HG03045 (cell line): Measurements from ENCODE around the gene KCNQ1OT1.

Experiments used
- ATAC-seq: cut with Tn5 transposase; IDR thresholded peaks from one replicate; pipeline ENCODE4 v1.9.1; 2021; ENCODE audit warnings: mild to moderate bottlenecking, moderate library complexity; ENCODE audit not compliant: unreplicated experiment

KCNQ1OT1 gene

GRCh38 chr11:2561696-2562581 lies 137.9 kb downstream of the KCNQ1OT1 start:
- ATAC-seq, result no peak

DNA sequence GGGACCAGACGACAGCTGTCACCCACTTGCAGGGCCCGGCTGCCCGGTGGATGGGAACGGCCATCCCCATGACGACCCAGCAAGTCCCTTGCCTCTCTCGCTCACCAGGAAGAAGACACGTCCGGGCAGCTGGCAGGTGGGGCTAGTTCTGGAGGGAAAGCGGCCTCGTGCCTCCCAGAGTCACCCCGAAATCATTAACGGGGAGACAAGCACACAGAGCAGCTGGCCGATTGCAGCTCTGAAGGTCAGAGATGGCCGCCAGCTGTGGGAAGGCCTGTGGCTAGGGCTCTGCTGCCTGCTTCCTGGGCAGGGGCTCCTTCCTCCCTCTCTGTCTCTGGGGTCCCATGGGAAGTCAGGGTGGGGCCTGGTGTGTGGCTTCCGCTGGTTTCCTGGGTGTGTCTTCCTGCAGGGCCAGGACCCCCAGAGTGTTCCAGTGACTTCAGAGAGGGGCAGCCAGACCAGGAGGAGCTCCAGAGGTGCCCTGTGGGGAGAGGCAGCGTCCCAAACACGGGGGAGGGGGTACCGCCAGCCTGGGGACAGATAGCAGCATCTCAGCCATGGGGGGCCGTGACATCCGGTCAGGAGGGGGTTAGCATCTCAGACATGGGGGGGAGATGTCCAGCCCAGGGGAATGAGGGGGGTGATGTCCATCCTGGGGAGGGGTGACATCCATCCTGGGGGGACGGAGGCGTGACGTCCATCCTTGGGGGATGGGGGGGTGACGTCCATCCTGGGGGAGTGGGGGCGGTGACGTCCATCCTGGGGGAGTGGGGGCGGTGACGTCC lies 140.1 kb downstream of the KCNQ1OT1 start:
- no peak for ATAC-seq

- ATAC-seq, result no peak
Measured at GRCh38 chr11:2558861-2559526, 140.8 kb downstream of the KCNQ1OT1 start.

DNA sequence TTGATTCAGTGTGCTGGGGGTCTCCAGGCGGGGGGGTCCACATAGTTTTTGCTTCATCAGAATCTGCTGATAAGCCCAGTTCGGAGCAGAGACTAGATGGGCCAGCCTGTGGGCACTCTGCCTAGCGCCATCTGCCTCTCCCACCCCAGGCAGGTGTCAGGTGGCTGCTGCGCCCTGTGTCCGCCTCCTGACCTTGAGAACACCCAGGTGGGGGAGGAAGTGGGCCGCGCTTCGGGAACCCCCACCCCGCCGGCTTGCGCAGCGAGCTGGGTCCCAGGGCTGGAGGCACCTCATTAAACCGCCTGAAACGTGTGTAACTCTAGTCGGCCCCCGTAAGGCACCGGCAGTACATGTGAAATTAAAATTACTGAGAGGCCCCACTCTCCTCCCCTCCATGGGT lies 141.4 kb downstream of the KCNQ1OT1 start:
- ATAC-seq, result no peak
